ENCODE results near the gene SLC35E4.

SLC35E4 gene

DNA sequence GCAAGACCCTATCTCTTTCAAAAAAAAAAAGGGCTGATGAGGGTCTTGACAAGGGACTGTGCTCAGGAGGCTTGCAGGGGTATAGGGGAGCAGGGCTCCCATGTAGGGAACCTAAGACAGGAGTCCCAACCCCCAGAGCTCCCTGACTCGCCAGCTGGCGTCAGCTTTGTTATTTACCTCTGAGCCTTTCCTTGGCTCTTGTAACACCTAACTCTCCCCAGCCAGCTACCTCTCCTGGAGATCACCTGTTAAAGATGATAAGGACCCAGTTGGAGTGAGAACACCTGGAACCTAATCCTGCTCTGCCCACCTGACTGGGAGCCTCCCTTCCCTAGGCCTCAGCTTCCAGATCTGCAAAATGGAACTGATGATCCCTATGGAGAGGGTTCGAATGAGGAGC is 13.2 kb downstream of the SLC35E4 start:
- TF ChIP-seq, protein P1, sequence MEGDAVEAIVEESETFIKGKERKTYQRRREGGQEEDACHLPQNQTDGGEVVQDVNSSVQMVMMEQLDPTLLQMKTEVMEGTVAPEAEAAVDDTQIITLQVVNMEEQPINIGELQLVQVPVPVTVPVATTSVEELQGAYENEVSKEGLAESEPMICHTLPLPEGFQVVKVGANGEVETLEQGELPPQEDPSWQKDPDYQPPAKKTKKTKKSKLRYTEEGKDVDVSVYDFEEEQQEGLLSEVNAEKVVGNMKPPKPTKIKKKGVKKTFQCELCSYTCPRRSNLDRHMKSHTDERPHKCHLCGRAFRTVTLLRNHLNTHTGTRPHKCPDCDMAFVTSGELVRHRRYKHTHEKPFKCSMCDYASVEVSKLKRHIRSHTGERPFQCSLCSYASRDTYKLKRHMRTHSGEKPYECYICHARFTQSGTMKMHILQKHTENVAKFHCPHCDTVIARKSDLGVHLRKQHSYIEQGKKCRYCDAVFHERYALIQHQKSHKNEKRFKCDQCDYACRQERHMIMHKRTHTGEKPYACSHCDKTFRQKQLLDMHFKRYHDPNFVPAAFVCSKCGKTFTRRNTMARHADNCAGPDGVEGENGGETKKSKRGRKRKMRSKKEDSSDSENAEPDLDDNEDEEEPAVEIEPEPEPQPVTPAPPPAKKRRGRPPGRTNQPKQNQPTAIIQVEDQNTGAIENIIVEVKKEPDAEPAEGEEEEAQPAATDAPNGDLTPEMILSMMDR (IDR thresholded peaks at IDR 0.05; ENCODE audit: low read depth, low read length, missing control alignments), result no peak
- Histone ChIP-seq H3K27me3 (replicated peaks) (no peaks in the 10 kb centered on the region), H3K4me3 (ENCODE audit: low read depth, low read length) (no peak overlapping the region), H3K27ac (no peak overlapping the region), H3K36me3 (replicated peaks) (no peaks in the 10 kb centered on the region)
- in situ Hi-C loops (cut with HindIII; ENCODE audit: low pct_ligation_motif_present, low sequenced_read_pairs), result no loop called here
- DNase-seq, result no peak

DNA sequence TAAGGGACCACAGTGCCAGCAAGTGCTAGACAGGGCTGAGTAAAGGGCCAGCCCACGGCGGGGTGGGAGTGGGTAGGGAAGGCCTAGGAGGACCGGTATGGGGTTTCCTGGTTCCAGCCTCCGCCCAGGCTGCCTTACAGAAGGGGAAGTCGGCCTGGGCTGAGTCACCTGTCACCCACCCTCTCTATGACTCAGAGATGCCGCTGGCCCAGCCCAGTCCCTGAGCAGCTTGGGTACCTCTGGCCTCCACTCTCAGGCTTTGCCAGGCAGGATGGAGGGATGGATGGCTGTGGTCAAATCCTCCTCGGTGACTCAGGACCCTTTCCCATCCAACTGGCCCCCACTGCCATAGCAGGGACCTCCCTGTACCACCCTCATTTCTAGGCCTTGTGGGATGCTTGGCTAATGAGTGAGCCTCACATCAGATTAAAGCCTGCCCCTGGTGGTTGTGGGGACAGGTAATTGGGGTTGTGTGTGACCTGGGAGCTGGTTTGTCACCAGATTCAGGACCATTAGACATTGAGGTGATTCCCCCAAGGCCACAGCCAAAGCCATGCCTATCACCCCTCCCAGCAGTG is 13.9 kb downstream of the SLC35E4 start:
- TF ChIP-seq, protein P1 (IDR thresholded peaks at IDR 0.05; ENCODE audit: low read depth, low read length, missing control alignments), result peak; percentile 25
- no peaks in the 10 kb centered on the region for H3K27me3 ChIP-seq (replicated peaks)
- DNase-seq, result peak; percentile 63
- H3K27ac ChIP-seq, result no peak overlapping the region
- no peak overlapping the region for H3K4me3 ChIP-seq (ENCODE audit: low read depth, low read length)
- in situ Hi-C loops (cut with HindIII; ENCODE audit: low pct_ligation_motif_present, low sequenced_read_pairs), result no loop called here
- H3K36me3 ChIP-seq (replicated peaks), result no peaks in the 10 kb centered on the region

DNA sequence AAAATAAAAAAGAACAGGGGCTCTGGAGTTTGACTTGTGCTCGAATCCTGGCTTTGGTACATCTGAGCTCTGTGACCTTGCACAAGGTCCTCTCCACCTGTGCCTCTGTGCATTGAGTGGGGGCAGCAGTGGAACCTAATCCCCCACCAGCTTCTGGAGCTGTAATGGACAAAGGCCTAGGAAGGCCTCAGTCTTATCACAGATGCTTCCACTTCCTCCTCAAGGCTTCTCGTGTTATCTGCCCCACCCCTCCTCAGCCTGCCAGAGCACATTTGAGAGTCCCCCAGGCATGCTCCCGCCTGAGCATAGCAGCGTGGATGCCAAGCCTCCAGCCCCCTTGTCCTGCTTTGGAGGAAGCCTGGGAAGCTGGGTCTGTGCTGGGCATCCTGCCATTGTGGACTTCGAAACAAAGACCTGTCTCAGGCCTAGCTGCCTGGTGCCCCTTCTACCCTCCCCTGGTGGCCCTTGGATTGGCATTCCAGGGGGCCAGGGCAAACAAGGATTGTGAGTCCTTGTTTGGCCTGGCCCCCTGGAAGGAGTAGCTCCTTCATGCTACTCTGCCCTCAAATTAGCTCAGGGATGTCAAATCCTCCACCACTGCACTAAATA is 15.0 kb downstream of the SLC35E4 start:
- H3K4me3 ChIP-seq (ENCODE audit: low read depth, low read length), result no peak overlapping the region
- TF ChIP-seq, protein P1 (IDR thresholded peaks at IDR 0.05; ENCODE audit: low read depth, low read length, missing control alignments), result no peak
- in situ Hi-C loops (cut with HindIII; ENCODE audit: low pct_ligation_motif_present, low sequenced_read_pairs), result no loop called here
- H3K27ac ChIP-seq, result no peak overlapping the region
- H3K36me3 ChIP-seq (replicated peaks), result no peaks in the 10 kb centered on the region
- H3K27me3 ChIP-seq (replicated peaks), result no peaks in the 10 kb centered on the region
- DNase-seq, result no peak

DNA sequence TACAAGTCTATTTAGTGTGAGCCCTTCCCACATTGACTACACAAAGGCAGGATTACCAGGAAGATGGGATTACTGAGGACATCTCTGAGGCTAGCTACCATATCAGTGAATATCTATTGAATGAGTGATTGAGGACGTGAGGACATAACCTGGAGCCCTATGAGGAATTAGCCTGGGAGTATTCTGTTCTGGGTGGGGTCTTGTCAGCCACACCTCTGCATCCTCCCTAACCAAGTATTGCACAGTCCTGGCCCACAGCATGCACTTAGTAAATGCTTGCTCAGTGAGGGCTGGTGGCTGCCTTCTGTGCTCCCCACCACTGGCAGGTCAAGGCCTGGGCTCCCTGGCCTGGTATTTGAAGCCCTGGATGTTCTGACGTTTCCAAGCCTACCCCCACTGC is 17.3 kb downstream of the SLC35E4 start:
- TF ChIP-seq, protein P1 (IDR thresholded peaks at IDR 0.05; ENCODE audit: low read depth, low read length, missing control alignments), result no peak

DNA sequence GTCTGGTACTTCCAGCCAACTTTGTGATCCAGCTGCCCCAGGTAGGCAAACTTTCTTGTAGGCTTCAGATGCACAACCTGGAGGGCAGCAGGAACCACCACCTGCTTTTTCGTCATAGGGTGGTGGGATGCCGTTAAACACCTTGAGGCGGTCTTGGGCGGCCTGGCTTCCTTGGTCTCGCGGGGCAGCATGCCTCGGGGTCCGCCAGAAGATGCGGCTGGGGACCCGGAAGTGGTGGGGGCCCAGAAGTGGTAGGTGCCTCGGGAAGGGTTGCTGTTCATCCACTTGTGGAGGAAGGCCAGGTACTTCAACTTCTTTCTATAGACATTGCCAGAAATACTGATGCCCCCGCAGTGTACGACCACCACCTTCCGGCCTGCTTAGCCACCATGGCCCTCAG is 18.8 kb downstream of the SLC35E4 start:
- Histone ChIP-seq H3K27me3 (replicated peaks) (no peaks in the 10 kb centered on the region), H3K27ac (no peak overlapping the region), H3K4me3 (ENCODE audit: low read depth, low read length) (no peak overlapping the region), H3K36me3 (replicated peaks) (no peaks in the 10 kb centered on the region)
- no peak for DNase-seq
- TF ChIP-seq, protein P1 (IDR thresholded peaks at IDR 0.05; ENCODE audit: low read depth, low read length, missing control alignments), result no peak
- in situ Hi-C loops (cut with HindIII; ENCODE audit: low pct_ligation_motif_present, low sequenced_read_pairs), result no loop called here

More for the DNA sequence above, 17.3 kb downstream of the SLC35E4 start:
- DNase-seq, result no peak
- H3K36me3 ChIP-seq (replicated peaks), result no peaks in the 10 kb centered on the region
- in situ Hi-C loops (cut with HindIII; ENCODE audit: low pct_ligation_motif_present, low sequenced_read_pairs), result no loop called here
- H3K27me3 ChIP-seq (replicated peaks), result no peaks in the 10 kb centered on the region
- H3K27ac ChIP-seq, result no peak overlapping the region
- H3K4me3 ChIP-seq (ENCODE audit: low read depth, low read length), result no peak overlapping the region

DNA sequence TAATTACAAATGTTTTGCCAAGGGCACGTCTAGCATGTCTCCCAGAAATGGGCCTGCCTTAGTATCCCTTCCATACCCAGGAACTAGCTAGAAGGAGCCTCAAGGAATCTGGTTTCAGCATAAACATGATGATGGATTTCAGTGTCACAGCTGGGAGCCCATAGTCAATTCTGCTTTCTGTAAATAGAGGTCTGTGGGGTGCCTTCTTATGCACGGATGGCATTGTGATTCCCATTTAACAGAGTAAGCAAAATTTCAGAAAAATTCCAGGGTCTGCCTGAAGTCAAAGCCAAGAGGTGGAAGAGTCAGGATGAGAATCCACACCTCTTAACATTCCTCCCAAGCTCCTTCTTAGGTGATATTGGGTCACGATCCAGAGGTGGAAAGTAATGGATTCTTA is 20.0 kb downstream of the SLC35E4 start:
- in situ Hi-C loops (cut with HindIII; ENCODE audit: low pct_ligation_motif_present, low sequenced_read_pairs), result no loop called here
- Histone ChIP-seq H3K36me3 (replicated peaks) (no peaks in the 10 kb centered on the region), H3K27ac (no peak overlapping the region), H3K27me3 (replicated peaks) (no peaks in the 10 kb centered on the region), H3K4me3 (ENCODE audit: low read depth, low read length) (no peak overlapping the region)
- no peak for DNase-seq
- TF ChIP-seq, protein P1 (IDR thresholded peaks at IDR 0.05; ENCODE audit: low read depth, low read length, missing control alignments), result no peak
